ENCODE results near the gene IQSEC1. TPM values are rescaled to one million over a fixed set of nuclear protein-coding genes. Genes with fewer than 3 reads are reported as not detected.

IQSEC1 gene
- total RNA-seq, 1 experiment from 2014 or later: 13.3 TPM

DNA sequence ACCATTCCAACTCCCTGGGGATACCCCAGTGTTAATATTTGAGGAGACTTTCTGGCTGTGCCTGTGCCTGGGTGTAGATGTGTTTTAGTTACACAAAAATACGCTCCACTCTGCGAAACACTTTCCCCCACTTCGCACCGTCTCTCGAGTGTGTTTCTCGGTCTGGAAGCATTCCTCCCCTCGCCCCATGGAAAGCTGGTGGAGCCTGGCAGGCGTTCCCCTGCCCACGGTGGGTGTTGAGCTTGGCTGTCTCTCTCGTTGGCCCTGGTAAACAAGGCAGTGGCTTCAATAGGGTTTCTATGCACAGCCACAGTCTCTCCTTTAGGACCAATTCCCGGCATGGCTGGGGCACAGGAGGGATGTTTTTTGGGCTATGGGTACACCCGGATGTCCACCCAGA, 19.3 kb downstream of the IQSEC1 start:
- Mint-ChIP-seq H3K4me1 (ENCODE audit: low read depth, unreplicated experiment) (no peaks in the 10 kb centered on the region), H3K27ac (ENCODE audit: unreplicated experiment) (no peak overlapping the region), H3K9me3 (ENCODE audit: low read depth, unreplicated experiment) (no peaks in the 10 kb centered on the region), H3K27me3 (ENCODE audit: unreplicated experiment) (peaks cover 29% of the 10 kb centered on the region), H3K4me3 (ENCODE audit: low read depth, unreplicated experiment) (no peak overlapping the region), H3K36me3 (ENCODE audit: insufficient read depth, unreplicated experiment) (no peaks in the 10 kb centered on the region)
- TF ChIP-seq, protein P1, sequence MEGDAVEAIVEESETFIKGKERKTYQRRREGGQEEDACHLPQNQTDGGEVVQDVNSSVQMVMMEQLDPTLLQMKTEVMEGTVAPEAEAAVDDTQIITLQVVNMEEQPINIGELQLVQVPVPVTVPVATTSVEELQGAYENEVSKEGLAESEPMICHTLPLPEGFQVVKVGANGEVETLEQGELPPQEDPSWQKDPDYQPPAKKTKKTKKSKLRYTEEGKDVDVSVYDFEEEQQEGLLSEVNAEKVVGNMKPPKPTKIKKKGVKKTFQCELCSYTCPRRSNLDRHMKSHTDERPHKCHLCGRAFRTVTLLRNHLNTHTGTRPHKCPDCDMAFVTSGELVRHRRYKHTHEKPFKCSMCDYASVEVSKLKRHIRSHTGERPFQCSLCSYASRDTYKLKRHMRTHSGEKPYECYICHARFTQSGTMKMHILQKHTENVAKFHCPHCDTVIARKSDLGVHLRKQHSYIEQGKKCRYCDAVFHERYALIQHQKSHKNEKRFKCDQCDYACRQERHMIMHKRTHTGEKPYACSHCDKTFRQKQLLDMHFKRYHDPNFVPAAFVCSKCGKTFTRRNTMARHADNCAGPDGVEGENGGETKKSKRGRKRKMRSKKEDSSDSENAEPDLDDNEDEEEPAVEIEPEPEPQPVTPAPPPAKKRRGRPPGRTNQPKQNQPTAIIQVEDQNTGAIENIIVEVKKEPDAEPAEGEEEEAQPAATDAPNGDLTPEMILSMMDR (IDR thresholded peaks at IDR 0.05; ENCODE audit: unreplicated experiment): no peak
- intact Hi-C loops (cut with micrococcal nuclease; ENCODE audit: unreplicated experiment): no loop called here
- no peak for DNase-seq
- no TSS peak for BruUV-seq (replicated peaks)
- CTCF ChIA-PET: no interaction called here

DNA sequence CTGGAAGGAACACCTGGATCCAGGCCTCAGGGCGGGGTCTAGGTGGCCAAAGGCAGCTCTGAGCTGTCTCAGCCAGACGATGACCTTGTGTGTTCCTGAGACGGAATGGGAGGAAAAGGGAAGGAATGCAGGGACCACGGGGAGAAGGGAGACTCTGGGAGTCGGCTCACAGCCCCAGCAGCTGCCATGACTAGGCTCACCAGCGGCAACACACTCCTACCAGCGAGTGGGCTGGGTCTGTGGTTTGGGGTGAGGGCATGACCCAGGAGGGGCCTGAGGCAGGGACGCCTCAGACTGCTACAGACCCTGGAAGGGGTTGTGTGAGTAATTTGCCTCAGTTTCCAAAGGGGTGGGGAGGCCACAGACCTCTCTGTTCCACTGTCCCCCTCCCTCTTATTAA, 19.8 kb downstream of the IQSEC1 start:
- intact Hi-C loops (cut with micrococcal nuclease; ENCODE audit: unreplicated experiment): no loop called here
- H3K9me3 Mint-ChIP-seq (ENCODE audit: low read depth, unreplicated experiment): no peaks in the 10 kb centered on the region
- peaks cover 29% of the 10 kb centered on the region for H3K27me3 Mint-ChIP-seq (ENCODE audit: unreplicated experiment)
- BruUV-seq (replicated peaks): no TSS peak
- H3K27ac Mint-ChIP-seq (ENCODE audit: unreplicated experiment): no peak overlapping the region
- no peaks in the 10 kb centered on the region for H3K4me1 Mint-ChIP-seq (ENCODE audit: low read depth, unreplicated experiment)
- no peaks in the 10 kb centered on the region for H3K36me3 Mint-ChIP-seq (ENCODE audit: insufficient read depth, unreplicated experiment)
- TF ChIP-seq, protein P1 (IDR thresholded peaks at IDR 0.05; ENCODE audit: unreplicated experiment): no peak
- DNase-seq: no peak
- CTCF ChIA-PET: no interaction called here
- no peak overlapping the region for H3K4me3 Mint-ChIP-seq (ENCODE audit: low read depth, unreplicated experiment)

DNA sequence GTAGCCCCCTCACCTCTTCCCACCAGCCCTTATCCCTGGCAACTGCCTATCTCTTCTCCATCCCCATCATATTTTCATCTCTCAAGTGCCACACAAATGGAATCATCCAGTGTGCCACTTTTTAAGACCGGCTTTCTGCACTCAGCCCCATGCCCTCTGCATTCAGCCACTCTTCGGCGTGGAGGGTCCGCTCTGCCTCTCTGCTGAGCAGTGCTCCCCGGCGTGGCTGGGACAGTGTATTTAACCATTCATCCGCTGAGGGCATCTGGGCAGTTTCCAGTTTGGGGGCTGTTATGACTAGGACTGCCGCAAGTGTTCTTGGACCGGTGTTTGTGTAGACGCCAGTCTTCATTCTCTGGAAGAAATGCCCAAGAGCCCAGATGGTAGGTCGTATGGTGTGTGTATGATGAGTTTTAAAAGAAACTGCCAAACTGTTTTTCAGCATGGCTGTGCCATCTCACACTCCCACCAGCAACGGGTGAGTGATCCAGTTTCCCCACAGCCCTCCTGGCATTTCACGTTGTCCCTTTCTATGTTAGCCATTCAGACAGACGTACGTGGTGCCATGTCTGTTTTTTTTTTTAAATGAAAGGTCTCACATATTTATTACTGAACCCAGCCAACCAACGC, 20.9 kb downstream of the IQSEC1 start:
- Mint-ChIP-seq H3K4me1 (ENCODE audit: low read depth, unreplicated experiment) (no peaks in the 10 kb centered on the region), H3K4me3 (ENCODE audit: low read depth, unreplicated experiment) (no peak overlapping the region), H3K27ac (ENCODE audit: unreplicated experiment) (no peak overlapping the region), H3K9me3 (ENCODE audit: low read depth, unreplicated experiment) (no peaks in the 10 kb centered on the region), H3K27me3 (ENCODE audit: unreplicated experiment) (peaks cover 29% of the 10 kb centered on the region), H3K36me3 (ENCODE audit: insufficient read depth, unreplicated experiment) (no peaks in the 10 kb centered on the region)
- intact Hi-C loops (cut with micrococcal nuclease; ENCODE audit: unreplicated experiment): no loop called here
- TF ChIP-seq, protein P1 (IDR thresholded peaks at IDR 0.05; ENCODE audit: unreplicated experiment): no peak
- no peak for DNase-seq
- no TSS peak for BruUV-seq (replicated peaks)
- CTCF ChIA-PET: no interaction called here

DNA sequence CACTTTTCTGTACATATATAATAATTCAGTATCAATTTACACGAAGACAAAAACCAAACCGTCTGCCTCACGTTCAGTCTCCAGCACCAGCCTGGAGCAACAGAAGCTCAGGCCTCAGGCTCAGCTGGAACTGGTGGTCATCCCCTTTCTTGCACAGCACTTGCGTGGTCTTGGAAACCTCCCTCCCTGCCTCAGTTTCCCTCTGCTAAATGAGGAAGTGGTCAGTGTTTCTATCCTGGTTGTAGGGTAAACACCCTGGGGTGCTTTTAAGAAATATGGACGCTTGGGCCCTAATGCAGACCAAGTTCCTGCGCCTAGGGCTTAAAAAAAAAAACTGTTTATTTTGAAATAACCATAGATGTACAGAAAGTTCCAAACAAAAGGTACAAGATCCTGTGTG, 21.6 kb downstream of the IQSEC1 start:
- intact Hi-C loops (cut with micrococcal nuclease; ENCODE audit: unreplicated experiment): no loop called here
- H3K4me1 Mint-ChIP-seq (ENCODE audit: low read depth, unreplicated experiment): no peaks in the 10 kb centered on the region
- no peak overlapping the region for H3K4me3 Mint-ChIP-seq (ENCODE audit: low read depth, unreplicated experiment)
- no peak for DNase-seq
- TF ChIP-seq, protein P1 (IDR thresholded peaks at IDR 0.05; ENCODE audit: unreplicated experiment): no peak
- H3K27me3 Mint-ChIP-seq (ENCODE audit: unreplicated experiment): peaks cover 37% of the 10 kb centered on the region
- H3K27ac Mint-ChIP-seq (ENCODE audit: unreplicated experiment): no peak overlapping the region
- BruUV-seq (replicated peaks): no TSS peak
- CTCF ChIA-PET: no interaction called here
- no peaks in the 10 kb centered on the region for H3K36me3 Mint-ChIP-seq (ENCODE audit: insufficient read depth, unreplicated experiment)
- no peaks in the 10 kb centered on the region for H3K9me3 Mint-ChIP-seq (ENCODE audit: low read depth, unreplicated experiment)
